Stimulated activated CD8-positive, alpha-beta memory T cell treated with anti-CD3 and anti-CD28 coated beads, Interleukin-15, amount 100 ng/mL, for 1 hour (primary cell): Measurements from ENCODE around the gene CACNA2D2.
"Not testable (repeated sequence)": the region's sequence is repeated elsewhere in the genome, so short reads cannot be mapped to it uniquely, and the experiment has no call there.

Experiments used
- DNase-seq: peaks from one replicate; pipeline ENCODE4 v3.0.0-alpha.2; 2020; ENCODE audit warnings: low read depth

Gene CACNA2D2

GRCh38 chr3:50530001-50530970 lies 26.9 kb upstream of the CACNA2D2 start:
- no peak for DNase-seq

GRCh38 chr3:50525987-50526386 lies 22.6 kb upstream of the CACNA2D2 start:
- DNase-seq = peak; percentile 11

DNA sequence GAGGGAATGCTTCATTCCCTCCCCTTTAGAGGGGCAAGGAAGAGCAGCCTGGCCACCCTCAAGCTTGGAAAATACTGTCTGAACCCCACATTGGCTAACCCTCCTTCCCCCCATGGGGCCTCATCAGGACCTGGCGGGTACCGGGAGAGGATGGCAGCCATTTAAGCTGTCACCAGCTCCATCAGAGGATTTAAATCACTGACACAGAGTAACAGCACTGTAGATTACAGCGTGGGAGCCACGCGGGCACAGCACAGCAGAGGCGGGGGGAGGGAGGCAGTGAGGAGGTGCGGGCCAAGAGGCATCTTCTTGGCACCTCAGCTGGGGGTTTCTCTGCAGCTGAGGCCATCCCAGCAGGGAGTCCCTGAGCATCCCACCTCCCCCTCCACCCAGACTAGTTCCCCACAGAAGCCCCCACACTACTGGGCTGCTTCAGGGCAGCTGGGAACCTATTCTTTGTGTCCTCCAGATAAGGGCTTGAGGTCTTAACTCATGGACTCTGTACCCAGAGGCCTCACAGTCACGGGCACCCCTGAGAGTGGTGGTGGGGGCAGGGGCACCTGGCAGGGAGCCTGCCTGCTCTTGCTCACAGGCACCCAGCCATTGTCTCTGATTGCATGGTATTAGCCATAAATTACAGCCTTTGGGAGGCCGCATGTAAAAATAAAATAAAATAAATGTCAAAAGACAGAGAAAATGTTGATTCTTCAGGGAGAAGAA lies 21.9 kb upstream of the CACNA2D2 start:
- no peak for DNase-seq

DNA sequence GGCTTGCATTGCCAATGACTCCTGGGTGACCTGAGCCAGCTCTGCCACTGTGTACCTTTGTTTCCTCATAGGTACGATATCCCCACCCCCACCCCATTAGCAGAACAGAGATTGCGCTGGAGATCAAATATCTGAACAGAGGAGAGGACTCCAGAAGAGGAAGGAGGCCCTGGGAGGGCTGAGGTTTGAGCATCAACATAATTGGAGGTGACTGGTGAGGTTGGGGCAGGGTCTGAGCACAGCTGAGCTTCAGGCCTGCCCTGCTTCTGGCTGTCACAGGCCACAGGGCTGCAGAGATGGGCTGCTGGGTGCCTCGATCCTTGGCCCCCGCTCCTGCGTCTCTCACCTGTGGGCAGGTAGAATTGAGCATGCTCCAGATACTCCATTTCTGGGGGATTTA lies 21.3 kb upstream of the CACNA2D2 start:
- no peak for DNase-seq

DNA sequence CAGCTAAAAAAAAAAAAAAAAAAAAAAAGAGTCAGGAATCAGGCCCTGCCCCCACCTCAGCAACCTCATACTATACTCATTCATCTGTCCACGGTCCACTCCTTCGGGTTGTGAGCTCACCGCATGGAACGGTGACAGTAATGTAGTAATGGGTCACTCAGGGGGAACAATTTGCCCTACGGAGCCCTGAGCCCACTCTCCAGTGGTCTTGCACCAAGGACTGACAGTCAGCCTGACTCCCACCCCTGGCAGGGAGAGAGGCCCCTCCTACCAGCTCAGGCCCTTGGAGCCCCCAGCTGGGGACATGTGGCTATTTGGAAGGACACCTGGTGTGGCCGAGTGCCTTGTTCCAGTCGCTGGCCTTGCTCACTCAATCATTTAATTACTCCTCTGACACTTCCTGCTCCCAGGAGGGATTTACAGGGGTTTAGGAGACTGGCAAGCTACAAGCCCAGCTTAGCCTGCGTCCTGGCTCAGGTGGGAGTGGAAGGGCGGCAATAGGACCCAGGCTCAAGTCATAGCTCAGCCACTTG lies 19.9 kb upstream of the CACNA2D2 start:
- DNase-seq = no peak

DNA sequence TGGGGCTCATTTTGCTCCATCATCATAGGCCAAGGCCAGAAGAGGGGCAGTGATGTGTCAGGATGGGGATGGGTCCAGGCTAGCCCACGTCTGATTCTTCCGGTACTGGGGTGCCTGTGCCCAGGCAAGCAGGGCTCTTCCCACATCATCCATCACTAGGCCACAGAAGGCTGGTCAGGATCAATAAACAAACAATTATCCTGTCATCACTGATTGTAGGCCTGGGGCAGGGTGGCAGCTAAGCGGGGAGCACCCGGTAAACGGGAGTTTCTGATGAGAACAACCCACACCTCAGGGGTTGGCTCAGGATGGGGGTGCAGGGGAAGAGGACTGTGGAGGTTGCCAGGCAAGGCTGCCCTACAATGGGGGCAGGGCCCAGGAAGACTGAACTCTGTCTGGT lies 18.1 kb upstream of the CACNA2D2 start:
- no peak for DNase-seq

DNA sequence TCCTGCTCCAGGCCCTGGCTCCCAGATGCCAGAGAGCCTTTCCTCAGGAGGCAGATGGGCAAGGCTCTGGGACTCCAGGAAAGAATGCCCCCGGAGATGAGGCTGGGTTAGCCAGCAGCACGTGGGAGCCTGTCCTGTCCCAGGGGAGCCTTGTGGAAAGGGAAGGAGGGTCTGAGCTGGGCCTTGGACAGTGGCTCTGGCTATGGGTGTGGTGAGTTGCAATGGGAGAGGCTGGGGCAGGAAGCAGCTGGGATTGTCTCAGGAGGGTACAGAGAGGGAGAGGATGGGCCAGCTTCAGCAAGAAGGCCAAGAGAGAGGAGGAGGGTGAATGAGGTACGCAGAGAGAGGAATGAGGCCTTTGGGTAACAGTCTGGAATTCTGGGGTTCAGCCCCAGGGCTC lies 17.4 kb upstream of the CACNA2D2 start:
- DNase-seq = no peak

DNA sequence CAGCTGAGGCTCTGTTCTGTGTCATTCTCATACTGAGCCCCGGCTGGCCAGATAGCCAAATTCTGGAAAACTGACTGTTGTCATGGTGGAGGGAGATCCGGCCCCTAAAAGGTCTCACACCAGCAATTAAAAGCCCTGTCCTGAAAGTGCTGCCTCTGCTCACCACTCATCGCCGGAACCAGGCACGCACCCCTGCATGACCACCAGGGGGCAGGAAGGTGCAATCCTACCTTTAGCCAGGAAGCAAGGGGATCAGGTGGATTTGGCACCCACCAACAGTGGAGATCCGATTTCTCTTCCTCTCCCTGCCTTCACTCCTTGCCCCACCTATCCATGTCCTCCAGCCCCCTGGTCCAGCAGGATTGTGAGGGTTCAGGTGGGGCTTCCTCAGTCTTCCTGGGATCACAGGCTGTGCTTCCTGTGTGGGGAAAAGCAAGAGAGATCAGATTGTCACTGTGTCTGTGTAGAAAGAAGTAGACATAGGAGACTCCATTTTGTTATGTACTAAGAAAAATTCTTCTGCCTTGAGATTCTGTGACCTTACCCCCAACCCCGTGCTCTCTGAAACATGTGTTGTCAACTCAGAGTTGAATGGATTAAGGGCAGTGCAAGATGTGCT lies 16.1 kb upstream of the CACNA2D2 start:
- peak; percentile 49 for DNase-seq

- DNase-seq = no peak
These were observed 15.0 kb upstream of the CACNA2D2 start for GRCh38 chr3:50518436-50518835.

GRCh38 chr3:50517721-50518206 lies 14.3 kb upstream of the CACNA2D2 start:
- DNase-seq = no peak

GRCh38 chr3:50516440-50516871 lies 13.0 kb upstream of the CACNA2D2 start:
- DNase-seq = no peak

GRCh38 chr3:50515565-50516439 lies 12.4 kb upstream of the CACNA2D2 start:
- DNase-seq = no peak

DNA sequence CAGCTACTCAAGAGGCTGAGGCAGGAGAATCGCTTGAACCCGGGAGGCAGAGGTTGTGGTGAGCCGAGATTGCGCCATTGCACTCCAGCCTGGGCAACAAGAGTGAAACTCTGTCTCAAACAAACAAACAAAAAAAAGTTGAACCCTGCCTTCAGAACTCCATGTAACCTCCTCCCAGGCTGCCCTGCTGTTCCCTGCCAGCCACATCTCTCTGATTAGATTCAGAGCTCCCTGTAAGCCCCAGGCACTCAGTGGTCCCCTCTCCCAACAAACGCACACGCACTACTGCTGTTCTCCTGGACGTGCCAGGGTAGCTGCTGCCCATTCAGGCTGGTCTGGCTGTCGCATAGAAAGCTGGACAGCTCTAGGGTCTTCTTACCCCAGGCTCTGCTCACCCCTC lies 9.5 kb upstream of the CACNA2D2 start:
- not testable (repeated sequence) for DNase-seq

GRCh38 chr3:50512131-50512530 lies 8.7 kb upstream of the CACNA2D2 start:
- no peak for DNase-seq

- no peak for DNase-seq
These were observed 6.9 kb upstream of the CACNA2D2 start for GRCh38 chr3:50510325-50510724.

GRCh38 chr3:50509715-50510114 lies 6.3 kb upstream of the CACNA2D2 start:
- no peak for DNase-seq

DNA sequence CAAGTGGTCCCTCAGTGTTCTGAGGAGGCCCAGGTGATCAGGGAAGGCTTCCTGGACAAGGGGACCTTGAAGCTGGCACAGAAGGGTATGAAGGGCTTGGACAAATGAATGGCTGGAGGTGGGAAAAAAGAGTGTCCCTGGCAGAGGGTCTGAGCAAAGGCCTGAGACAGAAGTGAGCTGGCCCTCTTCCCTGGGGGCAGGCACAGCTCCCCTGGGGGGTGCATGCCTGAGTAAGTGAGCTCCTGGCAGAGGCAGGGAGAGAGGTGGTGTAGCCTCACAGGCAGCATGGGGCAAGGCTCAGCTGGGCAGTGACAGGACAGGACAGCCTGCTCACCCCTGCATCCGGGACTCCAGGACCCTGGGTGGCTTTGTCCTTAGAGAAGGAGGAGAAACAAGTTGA lies 5.4 kb upstream of the CACNA2D2 start:
- no peak for DNase-seq

DNA sequence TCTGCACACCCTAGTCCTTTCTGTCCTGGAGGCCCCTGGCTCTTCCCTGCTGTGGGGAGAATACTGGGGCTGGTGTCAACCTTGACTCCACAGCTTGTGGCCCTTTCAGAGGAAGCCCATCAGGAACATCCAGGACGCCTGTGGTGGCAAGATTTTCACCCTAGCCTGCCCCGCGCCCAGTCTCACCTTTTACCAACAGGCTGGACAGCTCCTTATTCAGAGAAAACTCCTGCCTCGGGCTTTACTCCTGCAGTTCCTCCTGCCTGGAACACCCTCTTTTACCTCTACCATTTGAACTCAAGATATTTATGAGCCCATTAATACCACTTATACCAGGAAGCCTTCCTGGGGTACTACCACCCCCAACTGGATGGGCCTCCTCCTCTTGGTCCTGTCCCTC lies 2.7 kb upstream of the CACNA2D2 start:
- no peak for DNase-seq

- no peak for DNase-seq
These were observed 1.2 kb upstream of the CACNA2D2 start for GRCh38 chr3:50504681-50505080.

- DNase-seq = no peak
These were observed 630 bp downstream of the CACNA2D2 start for GRCh38 chr3:50502584-50503423.
